Uterus (tissue), 2 donors: ENCODE data around the gene ICA1.

Experiments
- POLR2A ChIP-seq, 2 donors: fragments of 450-650 bp; IDR thresholded peaks; one replicate each; pipeline ENCODE4 v1.6.1; 2016; ENCODE audit warnings: antibody characterized with exemption in 2 of 2, mild to moderate bottlenecking in 1 of 2, moderate library complexity in 1 of 2
- TF ChIP-seq, protein P1 (sequence below), 4 experiments: fragments of 200-600 bp in 2 of 4; fragments of 450-650 bp in 2 of 4; sonication (generic) in 2 of 4; IDR thresholded peaks; one replicate each; pipeline ENCODE4 v1.5.1; 2016 to 2019; ENCODE audit warnings: antibody characterized with exemption in 4 of 4, mild to moderate bottlenecking in 2 of 4, moderate library complexity in 1 of 4

DNA sequence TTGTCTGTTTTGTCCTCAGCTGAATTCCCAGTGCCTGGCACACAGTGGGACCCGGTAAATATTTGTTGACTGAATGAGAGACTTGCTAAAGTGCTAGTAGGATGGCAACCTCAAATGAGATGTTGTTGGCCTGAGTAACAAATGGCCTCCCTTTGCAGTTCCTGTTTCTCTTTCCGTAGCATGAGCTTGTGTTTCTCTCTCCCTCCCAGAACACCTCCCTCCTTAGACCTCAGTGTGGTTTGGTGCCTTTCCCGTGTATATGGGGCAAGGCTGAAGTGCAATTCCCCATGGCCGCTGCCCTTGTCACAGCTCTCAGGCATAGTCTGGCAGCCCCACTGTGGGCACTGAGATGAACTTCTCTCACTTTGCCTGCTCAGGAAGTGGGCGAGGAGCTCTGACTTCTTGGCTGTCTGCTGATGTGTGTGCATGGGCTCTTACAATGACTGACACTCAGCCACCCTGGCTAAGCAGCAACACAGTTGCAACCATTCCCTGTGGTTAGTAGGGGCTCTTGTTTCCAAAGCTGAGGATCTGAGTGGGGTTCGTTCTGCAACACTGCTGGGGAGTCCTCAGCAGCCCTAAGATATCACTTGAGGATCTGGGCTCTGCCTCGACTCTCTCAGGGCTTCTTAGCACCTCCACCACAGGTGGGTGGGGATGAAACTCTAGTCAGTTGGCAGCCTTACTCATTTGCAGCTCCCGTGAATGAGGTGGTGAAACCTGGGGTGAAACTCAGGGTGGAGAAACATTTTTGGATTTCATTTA is 136.1 kb downstream of the ICA1 start:
- TF ChIP-seq, protein P1, sequence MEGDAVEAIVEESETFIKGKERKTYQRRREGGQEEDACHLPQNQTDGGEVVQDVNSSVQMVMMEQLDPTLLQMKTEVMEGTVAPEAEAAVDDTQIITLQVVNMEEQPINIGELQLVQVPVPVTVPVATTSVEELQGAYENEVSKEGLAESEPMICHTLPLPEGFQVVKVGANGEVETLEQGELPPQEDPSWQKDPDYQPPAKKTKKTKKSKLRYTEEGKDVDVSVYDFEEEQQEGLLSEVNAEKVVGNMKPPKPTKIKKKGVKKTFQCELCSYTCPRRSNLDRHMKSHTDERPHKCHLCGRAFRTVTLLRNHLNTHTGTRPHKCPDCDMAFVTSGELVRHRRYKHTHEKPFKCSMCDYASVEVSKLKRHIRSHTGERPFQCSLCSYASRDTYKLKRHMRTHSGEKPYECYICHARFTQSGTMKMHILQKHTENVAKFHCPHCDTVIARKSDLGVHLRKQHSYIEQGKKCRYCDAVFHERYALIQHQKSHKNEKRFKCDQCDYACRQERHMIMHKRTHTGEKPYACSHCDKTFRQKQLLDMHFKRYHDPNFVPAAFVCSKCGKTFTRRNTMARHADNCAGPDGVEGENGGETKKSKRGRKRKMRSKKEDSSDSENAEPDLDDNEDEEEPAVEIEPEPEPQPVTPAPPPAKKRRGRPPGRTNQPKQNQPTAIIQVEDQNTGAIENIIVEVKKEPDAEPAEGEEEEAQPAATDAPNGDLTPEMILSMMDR (IDR thresholded peaks at IDR 0.05) = no peak
- no peak for TF ChIP-seq POLR2A (IDR thresholded peaks at IDR 0.05)
